NCI-H1417 (cell line): Measurements from ENCODE around the gene DHPS.
"Not testable (repeated sequence)": the region's sequence is repeated elsewhere in the genome, so short reads cannot be mapped to it uniquely, and the experiment has no call there.

Experiments
- DNase-seq, 3 experiments: peaks; one replicate each; lab custom pipeline; 2025; lab: John Stamatoyannopoulos, UW

DHPS gene

DNA sequence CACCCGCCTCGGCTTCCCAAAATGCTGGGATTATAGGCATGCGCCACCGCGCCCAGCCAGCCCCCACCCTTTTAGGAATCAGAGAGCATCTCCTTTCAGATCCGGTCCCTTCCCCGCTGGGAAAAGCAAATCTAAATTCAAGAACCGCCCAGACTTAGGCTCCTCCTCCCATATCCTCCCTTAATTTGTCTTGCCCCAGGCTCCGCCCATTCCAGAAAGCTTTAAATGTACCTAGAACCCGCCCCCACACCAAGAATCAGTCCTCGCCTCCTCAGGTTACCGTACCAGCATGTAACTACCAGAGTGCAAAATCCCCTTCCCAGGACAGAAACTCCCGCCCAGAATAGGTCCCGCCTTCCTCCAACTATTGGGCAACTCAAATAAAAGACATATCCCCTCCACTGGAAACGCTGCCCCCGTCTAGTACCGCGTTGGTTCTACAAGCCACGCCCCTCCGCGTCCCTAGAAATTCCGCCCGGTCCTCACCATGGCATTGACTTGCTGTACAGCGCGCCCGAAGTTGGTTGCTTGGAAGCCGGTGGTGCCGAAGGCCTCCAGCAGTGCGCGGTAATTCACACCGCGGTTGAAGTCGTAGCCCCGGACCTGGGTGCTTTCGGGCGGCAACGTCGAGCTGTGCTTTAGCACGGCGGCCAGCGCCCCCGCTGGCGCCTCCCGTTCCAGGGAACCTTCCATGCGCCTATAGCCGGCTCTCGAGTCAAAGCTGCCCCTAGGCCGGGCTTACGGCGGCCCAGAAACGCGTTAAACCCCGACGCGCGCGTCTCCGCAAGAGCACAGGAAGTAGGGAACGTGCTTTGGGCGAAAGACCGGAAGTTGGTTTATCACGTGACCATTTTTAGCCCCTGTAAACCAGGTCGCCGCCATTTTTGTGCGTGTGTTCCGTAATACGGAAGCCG, at the start of gene DHPS:
Gene DHPS (minus strand): TSS at position 807 of the 914 bp plus-strand sequence. CDS start 114 bp downstream, at position 693.
- DNase-seq = peak; percentile 94 to 100 (median 97)

DNA sequence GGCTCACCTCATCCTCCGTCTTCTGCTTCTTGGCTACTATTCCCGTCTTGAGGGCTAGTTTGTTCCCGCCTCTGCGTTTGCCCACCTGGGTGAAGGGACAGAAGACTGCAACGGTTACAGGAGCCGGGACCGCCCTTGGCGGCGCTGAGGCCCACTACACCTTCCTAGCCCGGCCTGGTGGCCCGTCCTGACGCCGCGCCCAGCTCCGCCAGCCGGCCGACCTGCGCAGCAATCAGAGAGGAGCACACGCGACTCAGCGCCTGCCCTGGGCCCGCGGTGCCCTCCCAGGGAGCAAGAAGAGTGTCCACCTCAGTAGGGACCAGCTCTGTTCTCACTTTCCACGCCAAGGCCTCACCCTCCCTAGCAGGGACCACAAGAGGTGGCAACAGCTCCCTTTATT, 49.7 kb upstream of the DHPS start:
- DNase-seq = no peak

DNA sequence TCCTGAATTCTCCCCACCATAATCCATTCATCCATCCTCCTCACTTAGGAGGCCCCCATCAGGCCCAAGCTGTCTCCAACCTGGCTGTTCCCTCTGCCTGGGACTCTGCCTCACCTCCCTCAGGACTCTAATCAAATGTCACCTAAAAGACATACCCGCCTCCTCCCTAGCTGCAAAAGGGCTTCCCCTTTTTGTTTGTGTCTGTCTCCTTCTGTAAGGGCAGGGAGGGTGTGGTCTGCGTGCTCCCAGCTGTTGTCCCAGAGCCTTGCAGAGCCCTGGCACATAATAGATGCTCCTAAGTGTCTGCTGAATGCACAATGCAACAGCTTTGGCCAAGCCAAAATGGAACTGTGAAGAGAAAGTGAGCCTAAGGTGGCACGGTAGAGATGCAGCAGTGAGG, 48.4 kb upstream of the DHPS start:
- DNase-seq = no peak

DNA sequence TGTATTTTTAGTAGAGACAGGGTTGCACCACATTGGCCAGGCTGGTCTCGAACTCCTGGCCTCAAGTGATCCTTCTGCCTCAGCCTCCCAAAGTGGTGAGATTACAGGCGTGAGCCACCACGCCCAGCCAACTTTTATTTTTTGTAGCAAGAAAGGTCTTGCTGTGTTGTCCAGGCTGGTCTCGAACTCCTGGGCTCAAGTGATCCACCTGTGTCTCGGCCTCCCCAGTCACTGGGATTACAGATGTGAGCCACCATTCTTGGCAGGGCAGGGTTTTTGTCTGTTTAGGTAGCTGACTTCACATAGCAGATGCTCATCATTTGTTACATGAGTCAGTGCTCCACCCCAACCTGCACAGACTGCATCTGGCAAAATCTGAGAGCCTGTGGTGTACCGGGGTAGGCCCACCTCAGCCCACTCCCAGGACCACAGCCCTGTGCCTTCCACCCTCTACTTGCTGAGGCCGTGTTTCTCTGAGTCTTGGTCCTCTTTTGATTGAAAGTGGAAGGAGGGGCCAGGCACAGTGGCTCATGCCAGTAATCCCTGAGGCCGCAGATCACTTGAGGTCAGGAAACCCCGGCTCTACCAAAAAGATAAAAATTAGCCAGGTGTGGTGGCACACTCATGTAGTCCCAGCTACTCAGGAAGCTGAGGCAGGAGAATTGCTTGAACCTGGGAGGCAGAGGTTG, 46.2 kb upstream of the DHPS start:
- DNase-seq = no peak

DNA sequence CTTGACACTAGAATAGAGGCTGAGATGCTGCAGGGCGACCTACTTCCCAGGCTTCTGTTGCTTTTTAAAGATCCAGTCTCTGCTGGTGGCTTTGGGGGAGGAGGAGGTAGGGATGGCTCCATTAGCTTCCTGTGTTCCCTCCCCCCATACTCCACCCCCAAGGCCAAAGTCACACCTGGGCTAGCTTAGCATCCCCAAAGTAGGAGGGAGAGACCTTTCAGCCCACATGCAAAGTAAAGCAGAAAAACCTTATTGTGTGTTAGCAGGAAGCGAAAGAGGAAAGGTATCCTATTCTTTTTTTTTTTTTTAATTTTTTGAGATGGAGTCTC, 45.3 kb upstream of the DHPS start:
- no peak for DNase-seq

DNA sequence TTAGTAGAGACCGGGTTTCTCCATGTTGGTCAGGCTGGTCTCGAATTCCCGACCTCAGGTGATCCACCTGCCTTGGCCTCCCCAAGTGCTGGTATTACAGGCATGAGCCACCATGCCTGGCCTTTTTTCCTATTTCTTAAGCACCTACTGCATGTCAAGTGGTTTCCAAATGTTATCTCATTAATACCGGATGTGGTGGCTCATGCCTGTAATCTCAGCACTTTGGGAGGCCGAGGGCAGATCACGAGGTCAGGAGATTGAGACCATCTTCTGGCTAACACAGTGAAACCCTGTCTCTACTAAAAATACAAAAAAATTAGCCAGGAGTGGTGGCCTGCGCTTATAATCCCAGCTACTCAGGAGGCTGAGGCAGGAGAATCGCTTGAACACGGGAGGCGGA, 43.9 kb upstream of the DHPS start:
- not testable (repeated sequence) for DNase-seq

DNA sequence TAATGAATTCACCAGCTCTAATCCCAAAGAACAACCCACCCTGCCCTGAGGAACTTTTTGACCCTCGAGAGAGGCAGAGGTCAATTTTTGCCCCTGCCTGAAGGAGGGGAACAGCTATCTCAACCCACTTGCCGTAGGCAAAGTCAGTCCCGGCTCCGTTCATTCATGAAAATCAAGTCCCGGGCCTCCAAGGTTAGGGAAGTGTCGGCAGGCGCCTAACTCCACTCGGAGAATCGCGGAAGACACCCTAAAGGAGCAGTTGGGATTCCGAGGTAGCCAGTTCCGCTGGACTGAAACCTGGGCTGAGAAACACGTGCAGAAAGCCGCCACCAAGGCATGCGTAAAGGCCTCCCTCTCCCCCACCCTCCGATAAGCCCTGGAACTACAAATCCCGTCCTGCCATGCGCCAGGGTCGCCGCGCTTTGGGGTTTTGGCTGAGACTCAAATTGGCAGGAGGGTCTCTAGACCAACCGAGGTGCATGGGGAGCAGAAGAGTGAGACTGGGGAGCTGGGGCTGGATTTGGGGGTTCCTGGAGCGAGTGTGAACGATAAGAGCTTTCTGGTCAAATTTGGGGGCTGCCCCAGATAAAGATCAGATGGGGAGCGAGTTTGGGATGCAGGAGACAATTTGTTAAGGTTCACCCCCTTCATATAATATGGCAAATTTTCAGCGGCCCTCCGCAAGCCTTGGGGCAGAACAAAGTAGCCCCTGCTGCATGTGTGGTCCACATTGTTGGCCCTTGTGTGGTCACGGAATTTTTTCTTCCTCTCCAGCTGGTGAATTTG, 42.2 kb upstream of the DHPS start, which contains the start of gene TNPO2:
Gene TNPO2 (minus strand): TSS at position 292 of the 786 bp plus-strand sequence. CDS start 2,955 bp downstream, outside the sequence.
- DNase-seq = peak; percentile 51 to 87 (median 79)

DNA sequence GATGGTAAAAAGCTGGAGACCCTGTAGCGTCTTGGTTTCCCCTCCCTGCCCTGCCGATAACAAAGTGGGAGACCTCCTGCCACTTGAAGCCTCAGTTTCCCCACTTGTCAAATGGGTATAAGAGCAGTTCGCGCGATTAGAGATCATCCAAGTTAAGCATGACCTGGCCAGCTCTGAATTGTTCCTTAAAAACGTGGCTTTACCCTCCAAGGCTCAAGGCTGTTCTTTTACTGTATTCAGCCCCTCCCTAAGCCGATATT, 41.6 kb upstream of the DHPS start:
- peak in 1 of 3 experiments; percentile 50 for DNase-seq

DNA sequence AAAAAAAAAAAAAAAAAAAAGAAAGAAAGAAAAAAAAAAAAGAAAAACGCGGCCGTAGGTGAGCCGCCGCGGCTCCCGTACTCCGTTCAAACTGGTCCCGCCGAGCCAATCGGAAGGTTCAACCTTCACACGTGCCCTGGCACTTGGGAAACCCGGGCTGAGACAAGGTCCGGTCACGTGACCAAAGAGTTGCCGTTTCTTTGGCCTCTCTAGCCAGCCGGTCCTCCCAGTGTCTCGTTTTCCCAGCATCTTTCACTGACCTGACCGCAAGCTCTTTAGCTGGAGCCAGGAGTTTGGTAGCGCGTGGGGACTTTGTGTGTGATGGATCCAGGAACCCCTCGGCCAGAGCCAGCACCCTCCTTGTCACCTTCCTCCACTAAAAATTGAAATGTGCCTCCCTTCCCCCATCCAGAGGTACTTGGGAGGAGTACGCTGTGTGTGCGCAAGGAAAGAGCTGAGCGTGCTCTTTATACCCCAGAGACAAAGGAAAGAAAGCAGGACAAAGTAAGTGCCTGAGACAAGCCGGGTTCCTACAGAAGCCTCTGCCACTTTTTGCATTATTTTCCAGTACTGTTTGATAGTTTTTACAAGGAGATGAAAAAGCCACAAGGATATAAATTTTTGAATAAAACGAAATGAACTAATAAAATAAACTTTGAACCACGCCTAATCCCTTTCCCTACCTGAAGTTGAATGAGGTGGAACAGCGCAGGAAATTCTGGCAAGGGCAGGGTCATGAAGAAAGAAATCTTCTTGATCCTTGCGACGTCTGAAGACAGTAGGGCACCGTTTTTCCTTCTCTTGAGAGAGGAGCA, 41.1 kb upstream of the DHPS start:
- peak; percentile 98 to 100 (median 98) for DNase-seq

DNA sequence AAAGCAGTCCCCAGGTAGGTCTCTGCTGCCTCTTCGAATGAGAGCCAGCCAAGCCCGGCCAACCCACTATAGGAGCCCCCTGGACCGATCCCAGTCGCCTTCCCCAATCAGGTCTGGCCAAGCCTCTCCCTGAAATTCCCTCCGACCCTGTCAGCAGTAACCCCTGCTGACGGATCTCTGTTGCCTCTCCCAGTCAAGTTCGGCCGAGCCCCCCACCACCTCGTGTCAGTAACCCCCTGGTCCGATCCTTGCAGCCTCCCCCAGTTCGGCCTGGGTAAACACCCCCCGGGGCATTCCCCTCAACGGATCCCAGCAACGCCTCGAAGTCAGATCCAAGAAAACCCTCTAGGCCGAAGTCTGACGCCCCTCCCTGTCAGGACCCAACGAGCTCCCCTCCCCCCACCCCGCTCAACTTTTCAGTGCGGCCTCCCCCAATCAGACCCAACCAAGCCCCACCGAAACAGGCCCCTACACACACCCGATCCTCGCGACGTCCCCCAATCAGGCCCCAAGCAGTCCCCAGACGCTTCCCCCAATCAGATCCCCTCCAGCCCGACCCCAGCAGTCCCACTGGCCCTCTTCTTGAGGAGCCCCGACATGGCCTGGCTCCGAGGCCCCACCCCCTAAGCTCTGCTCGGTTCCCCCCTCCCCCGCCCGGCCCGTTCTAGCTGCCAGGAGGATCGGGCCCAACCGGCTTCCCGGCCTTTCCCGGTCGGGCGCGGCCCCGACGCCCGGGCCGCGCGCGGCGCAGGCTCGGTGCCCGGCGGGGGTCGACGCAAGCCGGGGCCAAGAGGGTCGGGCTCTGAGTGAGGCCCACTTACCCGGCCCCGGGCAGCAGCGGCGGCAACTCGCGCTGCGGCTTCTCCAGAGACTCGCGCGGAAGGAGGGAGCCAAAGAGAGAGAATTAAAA, 40.2 kb upstream of the DHPS start:
- peak; percentile 33 to 84 (median 64) for DNase-seq

DNA sequence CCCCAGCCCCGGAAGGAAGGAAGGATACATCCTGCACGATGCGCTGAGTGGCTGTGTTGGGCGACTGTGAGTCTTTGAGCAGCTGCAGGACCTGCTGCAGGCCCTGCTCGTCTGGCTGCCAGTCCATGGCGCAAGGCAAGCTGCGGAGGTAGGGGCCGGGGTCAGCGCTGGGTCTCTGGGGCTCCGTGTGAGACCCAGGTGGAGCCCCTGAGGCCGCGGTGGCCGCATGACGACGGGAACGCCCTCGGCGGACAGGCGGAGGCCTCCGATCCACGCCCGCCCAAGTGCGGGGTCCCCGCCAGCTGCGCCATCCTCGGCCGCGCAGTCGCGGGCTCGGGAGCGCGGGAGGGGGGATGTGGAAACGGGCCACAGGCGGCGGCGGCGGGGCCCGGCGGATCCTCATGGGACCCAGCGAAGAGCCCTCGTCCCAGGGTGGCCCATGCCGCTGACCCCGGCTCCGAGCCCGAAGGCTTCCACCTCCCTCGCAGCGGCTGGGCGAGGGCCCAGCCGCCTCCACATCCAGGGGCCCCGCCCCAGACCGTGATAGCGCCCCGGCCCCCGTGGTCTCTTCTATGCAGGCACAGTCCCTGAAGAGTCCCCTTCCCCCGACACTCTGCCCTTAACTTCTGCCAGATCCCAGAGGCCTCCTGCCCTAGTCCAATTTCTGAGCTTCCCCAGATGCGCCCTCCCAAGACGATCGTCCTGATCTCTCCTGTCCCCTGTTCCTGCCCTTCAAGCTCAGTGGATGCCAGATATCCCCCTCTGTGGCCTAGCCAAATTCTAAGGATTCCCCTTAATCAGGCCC, 39.4 kb upstream of the DHPS start:
- DNase-seq = peak in 2 of 3 experiments; percentile 43 to 49

DNA sequence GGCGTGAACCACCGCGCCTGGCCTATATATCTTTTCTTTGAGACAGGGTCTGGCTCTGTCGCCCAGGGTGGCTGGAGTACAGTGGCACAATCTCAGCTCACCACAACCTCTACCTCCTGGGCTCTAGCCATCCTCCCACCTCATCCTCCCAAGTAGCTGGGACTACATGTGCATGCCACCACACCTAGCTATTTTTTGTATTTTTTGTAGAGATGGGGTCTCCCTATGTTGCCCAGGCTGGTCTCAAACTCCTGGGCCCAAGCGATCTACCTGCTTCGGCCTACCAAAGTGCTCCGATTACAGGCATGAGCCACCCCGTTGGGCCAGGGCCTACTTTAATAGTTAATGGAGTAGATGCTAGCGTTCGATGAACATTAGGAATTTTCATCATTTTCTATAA, 38.6 kb upstream of the DHPS start:
- DNase-seq = no peak

DNA sequence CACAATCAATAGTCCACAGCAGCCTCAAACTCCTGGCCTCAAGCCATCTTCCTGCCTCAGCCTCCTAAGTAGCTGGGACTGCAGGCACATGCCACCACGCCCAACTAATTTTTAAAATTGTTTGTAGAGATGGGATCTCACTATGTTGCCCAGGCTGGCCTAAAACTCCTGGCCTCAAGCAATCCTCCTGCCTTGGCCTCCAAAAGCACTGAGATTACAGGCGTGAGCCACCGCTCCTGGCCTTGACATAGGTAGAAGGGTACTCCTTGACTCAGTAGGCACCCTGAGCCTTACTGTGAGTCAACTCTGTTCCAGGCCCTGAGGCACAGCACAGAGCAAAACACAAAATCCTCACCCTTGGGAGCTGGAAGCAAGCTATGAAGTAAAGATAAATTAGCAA, 34.2 kb upstream of the DHPS start:
- no peak for DNase-seq

DNA sequence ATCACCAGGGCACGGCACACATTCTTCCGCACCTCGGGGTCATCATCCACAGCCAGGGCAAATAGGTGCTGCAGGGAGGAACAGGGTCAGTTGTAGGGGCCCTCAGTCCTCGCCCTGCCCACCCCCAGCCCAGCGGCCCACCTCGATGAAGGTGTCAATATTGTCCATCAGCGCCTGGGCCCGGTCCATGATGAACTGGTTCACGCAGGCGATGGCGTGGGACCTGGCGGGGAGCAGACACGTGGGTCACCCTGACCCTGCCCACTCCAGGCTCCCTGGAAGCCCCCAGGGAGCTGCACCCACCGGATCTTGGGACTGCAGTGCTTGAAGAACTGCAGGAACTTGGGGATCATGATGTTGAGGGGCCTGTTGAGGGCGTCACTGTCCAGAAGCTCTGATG, 33.4 kb upstream of the DHPS start:
- no peak for DNase-seq

DNA sequence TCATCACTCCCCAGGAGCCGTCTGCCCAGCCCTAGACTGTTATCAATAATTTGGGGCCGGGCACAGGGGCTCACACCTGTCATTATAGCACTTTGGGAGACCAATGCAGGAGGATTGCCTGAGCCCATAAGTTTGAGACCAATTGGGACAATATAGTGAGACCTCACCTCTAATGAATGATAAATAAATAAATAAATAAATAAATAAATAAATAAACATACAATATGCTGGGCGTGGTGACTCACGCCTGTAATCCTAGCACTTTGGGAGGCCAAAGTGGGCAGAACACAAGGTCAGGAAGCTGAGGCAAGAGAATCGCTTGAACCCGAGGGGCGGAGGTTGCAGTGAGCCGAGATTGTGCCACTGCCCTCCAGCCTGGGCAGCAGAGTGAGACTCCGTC, 31.6 kb upstream of the DHPS start:
- not testable (repeated sequence) for DNase-seq

DNA sequence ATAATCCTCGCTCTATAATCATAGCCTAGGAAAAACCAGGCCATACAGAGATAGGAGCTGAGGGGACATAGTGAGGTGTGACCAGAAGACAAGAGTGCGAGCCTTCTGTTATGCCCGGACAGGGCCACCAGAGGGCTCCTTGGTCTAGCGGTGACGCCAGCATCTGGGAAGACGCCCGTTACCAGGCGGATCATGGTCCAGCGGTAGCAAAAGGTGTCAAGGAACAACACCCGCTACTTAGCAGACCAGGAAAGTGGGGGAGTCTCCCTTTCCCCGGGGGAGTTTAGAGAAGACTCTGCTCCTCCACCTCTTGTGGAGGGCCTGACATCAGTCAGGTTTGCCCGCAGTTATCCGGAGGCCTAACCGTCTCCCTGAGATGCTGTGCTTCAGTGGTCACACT, 30.4 kb upstream of the DHPS start:
- not testable (repeated sequence) for DNase-seq

DNA sequence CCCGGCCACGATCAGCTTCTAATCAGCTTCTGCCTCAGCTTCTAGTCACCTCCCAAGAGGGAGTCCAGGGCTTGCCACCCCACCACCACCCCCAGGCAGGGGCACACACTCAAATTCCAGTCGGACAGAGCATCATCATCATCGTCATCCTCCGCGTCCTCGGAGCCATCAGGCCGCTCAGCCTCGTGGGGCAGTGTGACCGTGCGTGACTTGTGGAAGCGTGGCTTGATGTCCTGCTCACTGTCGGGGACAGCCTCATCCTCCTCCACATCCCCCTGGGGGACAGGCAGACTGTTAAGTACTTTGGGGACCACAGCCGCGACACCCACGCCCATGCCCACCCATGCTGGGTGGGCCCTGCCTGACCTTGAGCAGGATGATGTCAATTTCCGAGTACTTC, 29.5 kb upstream of the DHPS start:
- DNase-seq = no peak

DNA sequence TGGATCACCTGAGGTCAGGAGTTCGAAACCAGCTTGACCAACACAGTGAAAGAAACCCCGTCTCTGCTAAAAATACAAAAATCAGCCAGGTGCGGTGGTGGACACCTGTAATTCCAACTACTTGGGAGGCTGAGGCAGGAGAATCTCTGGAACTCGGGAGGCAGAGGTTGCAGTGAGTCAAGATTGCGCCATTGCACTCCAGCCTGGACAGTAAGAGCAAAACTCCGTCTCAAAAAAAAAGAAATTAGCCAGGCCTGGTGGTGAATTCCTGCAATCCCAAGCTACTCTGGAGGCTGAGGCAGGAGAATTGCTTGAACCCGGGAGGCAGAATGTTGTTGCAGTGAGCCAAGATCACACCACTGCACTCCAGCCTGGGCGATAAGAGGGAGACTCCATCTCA, 27.0 kb upstream of the DHPS start:
- DNase-seq = no peak

DNA sequence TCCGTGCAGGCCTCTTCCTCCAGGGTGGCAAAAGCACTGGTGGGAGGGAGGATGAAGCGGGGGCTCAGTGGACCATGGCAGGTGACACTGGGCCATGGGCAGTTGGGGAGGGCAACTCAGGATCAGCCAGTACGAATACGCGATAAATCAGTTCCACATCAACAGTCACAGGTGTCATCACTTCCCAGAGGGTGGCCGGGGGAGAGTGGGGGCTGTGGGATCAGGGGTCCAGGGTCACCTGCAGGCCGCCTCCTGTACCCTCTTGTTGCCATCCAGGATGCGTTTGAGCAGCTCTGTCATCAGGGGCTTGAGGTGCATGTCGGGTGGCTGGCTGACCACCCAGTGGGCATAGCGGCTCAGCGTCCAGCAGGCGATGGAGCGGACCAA, 24.6 kb upstream of the DHPS start:
- no peak for DNase-seq
